ENCODE measurements around the gene GALNT15.

GALNT15 gene

DNA sequence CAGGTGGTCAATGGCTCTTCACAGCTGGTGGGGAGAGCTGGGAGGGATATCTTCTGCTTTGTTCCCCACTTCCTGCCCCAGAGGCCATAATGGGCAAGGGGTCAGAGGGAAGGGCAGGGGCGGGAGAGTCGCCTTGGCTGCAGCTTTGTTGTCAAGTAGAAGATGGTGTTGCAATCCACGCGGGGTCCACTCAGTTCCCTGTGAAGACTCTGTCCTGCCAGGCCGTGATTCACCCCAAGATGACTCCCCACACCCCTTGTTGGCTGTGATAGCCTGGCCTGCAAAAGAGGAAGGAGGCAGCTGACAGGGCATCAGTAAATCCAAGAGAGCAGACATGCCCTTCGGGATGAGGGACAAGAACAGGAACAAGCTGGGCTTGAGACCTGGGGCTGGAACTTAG lies 6.9 kb downstream of the GALNT15 start:
- DNase-seq: no peak
- Histone ChIP-seq H3K27me3 (no peaks in the 10 kb centered on the region), H3K4me3 (ENCODE audit: low read depth, low read length) (no peak overlapping the region), H3K4me1 (no peaks in the 10 kb centered on the region), H3K36me3 (no peaks in the 10 kb centered on the region), H3K9me3 (no peaks in the 10 kb centered on the region)
- TF ChIP-seq, protein P1, sequence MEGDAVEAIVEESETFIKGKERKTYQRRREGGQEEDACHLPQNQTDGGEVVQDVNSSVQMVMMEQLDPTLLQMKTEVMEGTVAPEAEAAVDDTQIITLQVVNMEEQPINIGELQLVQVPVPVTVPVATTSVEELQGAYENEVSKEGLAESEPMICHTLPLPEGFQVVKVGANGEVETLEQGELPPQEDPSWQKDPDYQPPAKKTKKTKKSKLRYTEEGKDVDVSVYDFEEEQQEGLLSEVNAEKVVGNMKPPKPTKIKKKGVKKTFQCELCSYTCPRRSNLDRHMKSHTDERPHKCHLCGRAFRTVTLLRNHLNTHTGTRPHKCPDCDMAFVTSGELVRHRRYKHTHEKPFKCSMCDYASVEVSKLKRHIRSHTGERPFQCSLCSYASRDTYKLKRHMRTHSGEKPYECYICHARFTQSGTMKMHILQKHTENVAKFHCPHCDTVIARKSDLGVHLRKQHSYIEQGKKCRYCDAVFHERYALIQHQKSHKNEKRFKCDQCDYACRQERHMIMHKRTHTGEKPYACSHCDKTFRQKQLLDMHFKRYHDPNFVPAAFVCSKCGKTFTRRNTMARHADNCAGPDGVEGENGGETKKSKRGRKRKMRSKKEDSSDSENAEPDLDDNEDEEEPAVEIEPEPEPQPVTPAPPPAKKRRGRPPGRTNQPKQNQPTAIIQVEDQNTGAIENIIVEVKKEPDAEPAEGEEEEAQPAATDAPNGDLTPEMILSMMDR (IDR thresholded peaks at IDR 0.05; ENCODE audit: low read depth, low read length): no peak

DNA sequence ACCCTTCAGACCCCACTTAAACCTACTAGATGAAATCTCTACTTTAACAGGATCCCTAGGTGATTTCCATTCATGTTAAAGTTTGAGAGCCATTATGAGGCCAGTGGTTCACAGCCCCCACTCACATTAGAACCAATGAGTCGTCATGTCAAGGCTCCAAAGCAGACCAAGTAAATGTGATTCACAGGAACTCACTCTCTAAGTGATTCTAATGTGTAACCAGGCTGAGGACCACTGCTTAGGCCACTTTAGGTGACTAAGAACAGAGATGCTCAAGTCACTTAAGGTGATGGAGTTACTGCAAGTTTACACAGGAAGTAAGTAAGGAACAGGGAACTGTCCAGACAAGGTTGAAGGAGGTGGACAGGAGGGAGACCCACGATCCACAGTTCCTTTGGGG lies 7.7 kb downstream of the GALNT15 start:
- H3K9me3 ChIP-seq: no peaks in the 10 kb centered on the region
- H3K27me3 ChIP-seq: no peaks in the 10 kb centered on the region
- TF ChIP-seq, protein P1 (IDR thresholded peaks at IDR 0.05; ENCODE audit: low read depth, low read length): no peak
- no peaks in the 10 kb centered on the region for H3K4me1 ChIP-seq
- no peaks in the 10 kb centered on the region for H3K36me3 ChIP-seq
- no peak overlapping the region for H3K4me3 ChIP-seq (ENCODE audit: low read depth, low read length)
- no peak for DNase-seq

DNA sequence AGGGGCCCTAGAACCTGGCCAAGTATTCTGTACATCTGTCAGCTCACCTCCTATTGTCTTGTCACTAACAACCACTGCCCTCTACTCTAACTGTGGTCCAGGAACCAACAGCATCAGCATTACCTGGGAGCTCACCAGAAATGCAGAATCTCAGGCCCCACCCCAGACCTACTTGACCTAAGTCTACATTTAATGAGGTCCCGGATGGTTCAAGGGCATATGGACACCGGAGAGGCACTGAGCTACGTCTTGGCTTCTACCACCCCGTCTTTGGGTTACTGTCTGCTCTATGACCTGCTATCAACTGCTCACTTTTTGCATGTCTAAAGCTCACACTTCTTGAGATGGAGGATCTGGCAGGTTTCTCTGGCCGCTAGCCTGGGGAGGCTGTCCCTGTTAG lies 8.1 kb downstream of the GALNT15 start:
- H3K4me3 ChIP-seq (ENCODE audit: low read depth, low read length): no peak overlapping the region
- H3K4me1 ChIP-seq: no peaks in the 10 kb centered on the region
- no peaks in the 10 kb centered on the region for H3K9me3 ChIP-seq
- DNase-seq: no peak
- H3K27me3 ChIP-seq: no peaks in the 10 kb centered on the region
- H3K36me3 ChIP-seq: no peaks in the 10 kb centered on the region
- TF ChIP-seq, protein P1 (IDR thresholded peaks at IDR 0.05; ENCODE audit: low read depth, low read length): no peak

DNA sequence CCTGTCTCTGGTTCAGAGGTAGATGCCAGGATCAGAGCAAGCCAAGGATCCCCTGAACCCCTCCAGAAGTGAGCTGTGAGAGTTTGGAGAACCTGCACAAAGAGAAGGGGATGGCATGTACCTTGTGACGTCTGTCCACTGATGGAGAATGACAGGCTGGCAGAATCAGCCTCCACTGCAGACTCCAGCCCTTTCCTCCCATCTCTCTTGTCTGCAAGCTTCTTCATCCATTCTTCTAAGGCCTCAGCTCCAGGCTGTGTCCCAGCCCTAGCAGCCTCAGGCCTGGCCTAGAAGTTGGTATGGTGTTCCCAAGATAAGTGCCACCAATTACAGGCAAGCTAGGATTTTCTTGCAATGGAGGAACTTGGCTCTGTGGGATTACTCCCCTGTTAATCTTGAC lies 8.6 kb downstream of the GALNT15 start:
- TF ChIP-seq, protein P1 (IDR thresholded peaks at IDR 0.05; ENCODE audit: low read depth, low read length): no peak
- H3K36me3 ChIP-seq: no peaks in the 10 kb centered on the region
- DNase-seq: no peak
- no peaks in the 10 kb centered on the region for H3K27me3 ChIP-seq
- no peaks in the 10 kb centered on the region for H3K4me1 ChIP-seq
- H3K4me3 ChIP-seq (ENCODE audit: low read depth, low read length): no peak overlapping the region
- no peaks in the 10 kb centered on the region for H3K9me3 ChIP-seq

DNA sequence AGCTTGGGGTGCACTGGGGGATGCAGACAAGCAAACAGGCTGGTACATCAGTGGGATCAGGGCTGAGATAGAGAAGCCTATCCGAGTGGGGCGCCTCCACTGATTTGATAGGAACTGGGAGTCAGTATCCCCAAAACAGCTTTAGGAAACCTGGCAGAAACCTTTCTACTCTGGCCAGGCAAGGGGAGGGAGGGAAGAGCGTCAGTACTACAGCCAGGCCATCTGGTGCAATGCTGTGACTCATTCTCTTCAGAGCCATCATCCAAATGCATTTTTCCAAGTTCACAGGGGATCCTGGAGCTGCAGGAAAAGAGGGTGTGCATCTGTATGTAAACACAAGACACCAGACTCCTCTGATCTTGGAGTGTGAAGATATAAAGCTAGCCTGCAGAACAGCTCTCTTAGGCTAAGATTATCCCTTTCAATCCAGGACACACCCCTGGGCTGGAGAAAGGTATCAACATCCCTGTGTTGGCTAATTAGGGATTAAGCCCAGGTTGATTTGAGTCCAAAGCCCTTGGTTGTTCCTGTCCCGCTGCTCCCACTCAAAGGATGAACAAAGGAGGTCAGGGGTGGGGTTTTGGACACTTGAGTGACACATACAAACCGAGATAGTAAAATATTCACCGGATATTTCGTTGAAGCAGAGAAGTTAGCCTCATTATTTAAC lies 9.3 kb downstream of the GALNT15 start:
- no peaks in the 10 kb centered on the region for H3K27me3 ChIP-seq

DNA sequence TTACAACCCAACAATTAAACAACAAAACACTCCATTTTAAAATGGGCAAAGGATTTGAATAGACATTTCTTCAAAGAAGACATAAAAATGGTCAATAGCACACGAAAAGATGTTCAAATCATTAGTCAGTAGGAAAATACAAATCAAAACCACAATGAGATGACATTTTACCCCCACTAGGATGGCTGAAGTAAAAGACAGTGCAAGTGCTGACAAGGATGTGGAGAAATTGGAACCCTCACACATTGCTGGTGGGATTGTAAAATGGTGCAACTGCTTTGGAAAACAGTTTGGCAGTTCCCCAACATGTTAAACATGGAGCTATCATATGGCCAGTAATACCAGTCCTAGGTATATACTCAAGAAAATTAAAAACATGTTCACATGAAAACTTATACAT lies 11.6 kb downstream of the GALNT15 start:
- Histone ChIP-seq H3K27me3 (no peaks in the 10 kb centered on the region), H3K4me1 (no peaks in the 10 kb centered on the region), H3K4me3 (ENCODE audit: low read depth, low read length) (no peak overlapping the region), H3K9me3 (no peaks in the 10 kb centered on the region), H3K36me3 (no peaks in the 10 kb centered on the region)
- TF ChIP-seq, protein P1 (IDR thresholded peaks at IDR 0.05; ENCODE audit: low read depth, low read length): no peak
- DNase-seq: no peak

More for the DNA sequence above, 9.3 kb downstream of the GALNT15 start:
- Histone ChIP-seq H3K9me3 (no peaks in the 10 kb centered on the region), H3K36me3 (no peaks in the 10 kb centered on the region), H3K4me3 (ENCODE audit: low read depth, low read length) (no peak overlapping the region), H3K4me1 (no peaks in the 10 kb centered on the region)
- TF ChIP-seq, protein P1 (IDR thresholded peaks at IDR 0.05; ENCODE audit: low read depth, low read length): no peak
- DNase-seq: no peak

Data from BE2C (cell line).